Muscle layer of colon (tissue), 2 donors: ENCODE data around the gene ABCC12.

Source experiments
- H3K27ac ChIP-seq: one replicate; pipeline ENCODE4 v1.7.0; 2013; ENCODE audit warnings: low read depth, mild to moderate bottlenecking, low read length, moderate library complexity
- H3K27me3 ChIP-seq, 2 donors: one replicate each; pipeline ENCODE4 v1.7.0; 2013; ENCODE audit warnings: low read length in 2 of 2, mild to moderate bottlenecking in 2 of 2; ENCODE audit not compliant: insufficient read depth in 2 of 2, control insufficient read depth in 1 of 2
- H3K36me3 ChIP-seq: one replicate; pipeline ENCODE4 v1.7.0; 2013; ENCODE audit warnings: mild to moderate bottlenecking, low read length; ENCODE audit not compliant: insufficient read depth
- H3K4me1 ChIP-seq: one replicate; pipeline ENCODE4 v1.7.0; 2013; ENCODE audit warnings: mild to moderate bottlenecking, low read length; ENCODE audit not compliant: insufficient read depth
- H3K4me3 ChIP-seq, 2 donors: one replicate each; pipeline ENCODE4 v1.7.0; 2013; ENCODE audit warnings: low read length in 2 of 2, low read depth in 1 of 2, mild to moderate bottlenecking in 1 of 2, moderate library complexity in 1 of 2
- H3K9ac ChIP-seq: one replicate; pipeline ENCODE4 v1.7.0; 2013; ENCODE audit warnings: low read length
- H3K9me3 ChIP-seq: one replicate; pipeline ENCODE4 v1.7.0; 2013; ENCODE audit warnings: mild to moderate bottlenecking, low read length
- donor health status: abdominal sarcoma.
- donor health status: Adenocarcinoma of cecum.

ABCC12 gene

DNA sequence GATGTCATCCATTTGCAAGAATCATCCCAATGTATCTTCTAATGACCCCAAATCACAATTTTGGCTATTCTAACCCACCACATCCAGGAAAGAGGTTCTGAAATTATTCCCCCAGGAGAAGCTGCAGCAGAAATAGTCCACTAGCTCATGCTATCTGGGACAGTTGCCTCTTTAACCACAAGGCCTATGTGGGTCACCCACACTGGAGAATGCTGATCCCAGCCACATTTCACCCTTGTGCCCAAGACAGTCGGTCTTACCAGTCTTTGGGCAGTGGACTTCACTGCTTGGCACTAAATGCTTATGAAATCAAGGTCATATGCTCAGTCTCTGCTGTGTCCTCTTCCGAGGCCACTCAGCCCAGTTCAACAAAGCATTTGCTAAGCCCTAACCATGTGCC is 27.0 kb downstream of the ABCC12 start:
- no peak overlapping the region for H3K9ac ChIP-seq
- no peaks in the 10 kb centered on the region for H3K27me3 ChIP-seq
- H3K9me3 ChIP-seq, result no peaks in the 10 kb centered on the region
- H3K4me3 ChIP-seq, result no peak overlapping the region
- H3K27ac ChIP-seq, result no peak overlapping the region
- no peaks in the 10 kb centered on the region for H3K36me3 ChIP-seq
- H3K4me1 ChIP-seq, result no peaks in the 10 kb centered on the region

DNA sequence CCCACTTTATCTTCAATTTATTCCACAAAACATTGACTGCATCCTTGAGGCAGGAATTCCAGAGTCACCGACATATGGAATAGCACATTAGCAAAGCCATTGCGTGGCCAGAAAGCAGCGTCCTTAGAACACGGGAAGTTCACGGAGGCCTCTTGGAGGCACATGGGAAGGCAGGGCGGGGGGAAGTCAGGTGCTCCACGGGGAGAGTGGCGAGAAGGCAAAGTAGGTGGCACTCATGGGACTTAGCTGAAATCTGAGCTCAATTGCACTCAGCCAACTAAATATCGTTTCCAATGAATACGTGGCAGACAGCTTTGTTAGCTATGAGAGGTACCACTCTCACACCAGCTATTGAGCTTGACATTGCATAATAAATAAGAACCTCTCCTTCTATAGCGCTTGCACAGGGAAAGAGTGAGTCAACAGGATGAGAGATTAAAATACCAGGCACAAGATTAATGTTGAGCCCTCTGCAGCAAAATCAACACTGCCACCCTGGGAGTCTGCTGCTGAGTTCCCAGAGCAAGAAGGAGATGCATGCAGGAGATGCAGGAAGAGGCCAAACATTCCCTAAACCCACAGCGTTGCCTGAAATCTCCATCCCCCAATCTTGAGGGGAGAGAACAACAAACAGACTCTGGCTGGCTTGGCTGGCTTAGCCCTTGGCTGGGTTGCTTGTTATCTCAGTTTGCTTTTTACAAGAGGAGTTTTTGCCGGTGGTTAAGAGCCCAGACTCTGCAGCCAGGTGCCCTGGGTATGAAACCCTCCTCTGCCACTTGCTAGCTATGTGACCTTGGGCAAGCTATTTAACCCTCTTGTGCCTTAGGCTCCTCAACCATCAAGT is 28.8 kb downstream of the ABCC12 start:
- H3K9ac ChIP-seq, result no peak overlapping the region

DNA sequence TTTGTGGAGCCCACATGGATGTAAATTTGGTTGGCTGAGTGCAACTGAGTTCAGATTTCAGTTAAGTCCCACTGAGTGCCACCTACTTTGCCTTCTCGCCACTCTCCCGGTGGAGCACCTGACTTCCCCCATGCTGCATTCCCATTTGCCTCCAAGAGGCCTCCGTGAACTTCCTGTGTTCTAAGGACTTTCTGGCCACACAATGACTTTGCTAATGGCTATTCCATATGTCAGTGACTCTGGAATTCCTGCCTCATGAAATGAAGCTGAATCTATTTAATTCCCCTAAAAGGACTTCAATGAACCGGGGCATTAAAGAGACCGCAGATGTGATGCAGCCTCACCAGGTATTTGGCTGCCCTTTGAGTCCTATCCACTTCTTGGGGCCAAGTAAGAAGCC is 29.9 kb downstream of the ABCC12 start:
- Histone ChIP-seq H3K27ac (no peak overlapping the region), H3K9me3 (no peaks in the 10 kb centered on the region), H3K4me1 (no peaks in the 10 kb centered on the region), H3K27me3 (no peaks in the 10 kb centered on the region), H3K4me3 (no peak overlapping the region), H3K36me3 (no peaks in the 10 kb centered on the region), H3K9ac (no peak overlapping the region)

More for the DNA sequence above, 28.8 kb downstream of the ABCC12 start:
- no peaks in the 10 kb centered on the region for H3K9me3 ChIP-seq
- no peak overlapping the region for H3K4me3 ChIP-seq
- H3K27me3 ChIP-seq, result no peaks in the 10 kb centered on the region
- H3K36me3 ChIP-seq, result no peaks in the 10 kb centered on the region
- no peaks in the 10 kb centered on the region for H3K4me1 ChIP-seq
- no peak overlapping the region for H3K27ac ChIP-seq

DNA sequence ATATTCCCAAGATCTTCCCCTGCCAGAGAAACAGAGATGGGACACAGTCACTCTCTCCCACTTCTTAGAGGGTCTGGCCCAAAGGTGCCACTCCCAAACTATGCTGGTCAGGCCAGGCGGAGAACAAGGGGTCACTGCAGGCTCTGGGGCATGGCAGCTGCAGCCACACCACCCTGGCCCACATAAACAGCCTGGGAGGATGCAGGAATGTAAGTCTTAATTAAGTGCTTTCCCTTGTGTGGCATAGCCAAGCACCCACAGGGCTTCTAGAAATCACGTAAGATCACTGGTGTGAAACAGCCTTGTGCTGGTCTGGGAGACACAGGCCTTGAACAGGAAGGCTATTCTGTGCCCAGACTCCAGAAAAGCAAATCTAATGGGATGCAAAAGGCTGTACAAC is 31.5 kb downstream of the ABCC12 start:
- Histone ChIP-seq H3K4me3 (no peak overlapping the region), H3K9me3 (no peaks in the 10 kb centered on the region), H3K4me1 (no peaks in the 10 kb centered on the region), H3K9ac (no peak overlapping the region), H3K27ac (no peak overlapping the region), H3K27me3 (no peaks in the 10 kb centered on the region), H3K36me3 (no peaks in the 10 kb centered on the region)

DNA sequence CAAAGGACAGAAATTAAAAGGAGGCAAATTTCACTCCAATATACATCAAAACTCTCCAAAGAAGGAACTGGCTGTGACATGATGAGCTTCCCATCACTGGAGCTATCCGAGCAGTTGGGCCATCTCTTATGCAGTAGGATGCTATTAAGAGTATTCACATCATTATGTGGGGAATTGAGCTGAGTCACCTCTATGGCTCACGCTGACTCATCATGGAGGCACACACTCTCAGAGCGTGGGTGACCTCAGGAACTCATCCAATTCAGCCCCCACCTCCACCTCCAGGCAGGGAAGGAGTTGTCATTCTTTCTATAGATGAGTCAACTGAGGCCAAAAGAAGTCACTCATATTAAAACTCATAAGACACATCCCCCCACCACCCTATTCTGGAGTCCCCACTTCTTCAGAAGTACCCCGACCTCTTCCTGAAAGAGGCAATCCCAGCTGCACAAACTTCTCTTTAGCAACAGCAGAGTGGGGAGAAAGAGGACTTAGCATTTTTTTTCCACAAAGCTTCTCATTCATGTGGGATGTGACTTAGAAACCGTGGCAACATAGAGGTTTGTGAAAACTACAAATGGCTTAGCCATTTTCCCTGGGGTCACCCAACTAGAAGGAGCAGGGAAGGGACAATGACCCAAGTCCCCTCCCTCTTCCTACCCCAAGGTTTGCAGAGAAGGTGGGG is 32.5 kb downstream of the ABCC12 start:
- no peaks in the 10 kb centered on the region for H3K9me3 ChIP-seq

DNA sequence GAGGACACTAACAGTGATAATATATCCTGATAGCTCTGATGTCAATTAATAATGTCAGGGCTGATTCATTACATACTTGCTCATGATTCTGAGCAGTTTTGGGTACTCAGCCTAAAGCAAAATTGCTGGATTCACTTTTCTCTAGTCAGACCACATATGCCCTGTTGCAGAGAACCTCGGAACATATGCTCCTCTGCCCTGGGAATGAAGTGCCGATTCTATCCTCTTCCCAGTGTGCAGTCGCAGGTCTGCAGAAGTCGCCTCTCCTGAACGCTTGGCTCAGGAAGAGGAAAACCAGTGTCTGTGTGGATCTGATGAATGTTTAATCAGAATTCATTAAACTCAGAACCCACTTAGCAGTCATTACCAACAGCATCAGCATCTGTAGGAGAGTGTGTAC is 34.5 kb downstream of the ABCC12 start:
- H3K4me3 ChIP-seq, result no peak overlapping the region
- H3K4me1 ChIP-seq, result no peaks in the 10 kb centered on the region
- no peaks in the 10 kb centered on the region for H3K9me3 ChIP-seq
- H3K36me3 ChIP-seq, result no peaks in the 10 kb centered on the region
- H3K27me3 ChIP-seq, result no peaks in the 10 kb centered on the region
- no peak overlapping the region for H3K9ac ChIP-seq
- no peak overlapping the region for H3K27ac ChIP-seq

More for the DNA sequence above, 32.5 kb downstream of the ABCC12 start:
- Histone ChIP-seq H3K4me1 (no peaks in the 10 kb centered on the region), H3K4me3 (no peak overlapping the region), H3K36me3 (no peaks in the 10 kb centered on the region), H3K27ac (no peak overlapping the region), H3K9ac (no peak overlapping the region), H3K27me3 (no peaks in the 10 kb centered on the region)

DNA sequence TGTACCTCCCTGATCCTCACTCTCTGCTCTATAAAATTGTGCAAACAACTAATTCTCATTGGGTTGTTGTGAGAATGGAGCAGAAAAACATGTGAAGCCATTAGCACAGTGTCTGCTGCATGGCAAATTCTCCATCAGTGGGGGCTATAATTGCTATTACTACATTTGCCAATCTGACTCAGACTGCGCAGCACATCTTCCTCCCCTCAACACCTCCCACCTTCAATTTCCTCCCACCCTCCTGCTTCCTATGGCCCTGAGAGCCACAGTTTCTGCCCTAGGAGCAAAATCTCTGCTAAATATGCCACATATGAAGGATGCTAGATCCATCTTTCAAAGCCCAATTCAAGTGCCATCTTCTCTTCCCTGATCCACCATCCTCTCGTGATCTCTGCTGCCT is 37.0 kb downstream of the ABCC12 start:
- H3K4me1 ChIP-seq, result no peaks in the 10 kb centered on the region
- no peak overlapping the region for H3K4me3 ChIP-seq
- no peaks in the 10 kb centered on the region for H3K27me3 ChIP-seq
- H3K9ac ChIP-seq, result no peak overlapping the region
- H3K36me3 ChIP-seq, result no peaks in the 10 kb centered on the region
- H3K27ac ChIP-seq, result no peak overlapping the region
- no peaks in the 10 kb centered on the region for H3K9me3 ChIP-seq

DNA sequence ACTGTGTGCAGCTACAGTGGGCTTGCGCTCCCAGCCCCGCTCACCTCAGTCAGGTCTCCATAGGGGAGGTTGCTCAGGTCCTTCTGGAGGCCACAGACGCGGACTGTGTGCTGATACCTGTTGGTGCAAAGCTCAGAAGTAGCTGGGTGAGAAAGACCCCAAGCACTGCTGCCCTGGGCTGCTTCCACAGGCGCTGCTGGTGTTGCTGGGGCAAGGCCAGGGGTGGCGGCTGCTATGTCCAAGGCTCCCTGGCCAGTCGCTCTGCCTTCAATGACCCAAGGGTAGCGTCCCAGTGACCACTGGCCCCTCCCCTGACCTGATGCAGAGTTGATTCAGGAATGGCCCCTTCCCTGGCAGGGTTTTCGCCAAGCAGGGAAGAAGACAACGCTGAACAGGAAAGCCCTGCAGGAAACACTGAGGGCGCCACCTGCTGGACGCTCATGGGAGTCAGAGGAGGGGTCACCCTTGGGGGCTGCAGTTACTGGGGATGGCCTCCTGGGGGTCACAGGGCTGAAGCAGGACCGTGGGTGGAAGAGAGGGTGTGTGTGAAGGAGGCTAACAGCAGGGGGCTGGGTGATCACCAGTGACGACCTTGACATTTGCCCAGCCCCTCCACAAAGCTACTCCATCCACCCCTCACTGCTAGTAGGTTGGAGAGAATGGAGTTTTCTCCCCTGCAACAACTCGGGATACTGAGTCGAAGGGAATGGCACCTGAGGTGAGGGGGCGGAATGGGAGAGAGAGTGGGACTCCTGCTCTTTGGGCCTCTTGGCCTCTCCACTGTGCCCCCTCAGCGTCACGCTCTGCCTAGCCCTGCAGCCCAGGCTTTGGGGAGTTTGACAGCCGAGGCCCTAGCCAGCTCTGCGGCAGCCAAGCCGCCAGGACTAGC is 38.3 kb downstream of the ABCC12 start:
- H3K9me3 ChIP-seq, result no peaks in the 10 kb centered on the region
- no peak overlapping the region for H3K9ac ChIP-seq
- no peaks in the 10 kb centered on the region for H3K27me3 ChIP-seq
- no peak overlapping the region for H3K4me3 ChIP-seq
- no peaks in the 10 kb centered on the region for H3K4me1 ChIP-seq
- no peak overlapping the region for H3K27ac ChIP-seq
- H3K36me3 ChIP-seq, result no peaks in the 10 kb centered on the region

DNA sequence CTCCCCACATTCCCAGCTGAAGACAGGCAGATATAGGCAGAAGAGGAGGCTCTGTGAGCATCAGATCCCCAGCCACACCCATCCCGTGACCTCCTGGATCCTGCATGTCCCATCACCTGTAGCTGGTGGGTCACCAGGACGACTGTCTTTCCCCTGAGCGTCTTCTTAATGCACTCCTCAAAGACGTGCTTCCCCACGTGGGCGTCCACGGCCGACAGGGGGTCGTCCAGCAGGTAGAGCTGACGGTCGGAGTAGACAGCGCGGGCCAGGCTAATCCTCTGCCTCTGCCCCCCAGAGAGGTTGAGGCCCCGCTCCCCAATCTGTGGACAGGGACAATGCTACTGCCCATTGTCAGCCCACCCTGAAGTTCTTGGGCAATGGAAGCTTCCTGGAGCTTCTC is 40.5 kb downstream of the ABCC12 start:
- Histone ChIP-seq H3K4me1 (no peaks in the 10 kb centered on the region), H3K9me3 (no peaks in the 10 kb centered on the region), H3K4me3 (no peak overlapping the region), H3K27me3 (no peaks in the 10 kb centered on the region), H3K27ac (no peak overlapping the region), H3K36me3 (no peaks in the 10 kb centered on the region), H3K9ac (no peak overlapping the region)

DNA sequence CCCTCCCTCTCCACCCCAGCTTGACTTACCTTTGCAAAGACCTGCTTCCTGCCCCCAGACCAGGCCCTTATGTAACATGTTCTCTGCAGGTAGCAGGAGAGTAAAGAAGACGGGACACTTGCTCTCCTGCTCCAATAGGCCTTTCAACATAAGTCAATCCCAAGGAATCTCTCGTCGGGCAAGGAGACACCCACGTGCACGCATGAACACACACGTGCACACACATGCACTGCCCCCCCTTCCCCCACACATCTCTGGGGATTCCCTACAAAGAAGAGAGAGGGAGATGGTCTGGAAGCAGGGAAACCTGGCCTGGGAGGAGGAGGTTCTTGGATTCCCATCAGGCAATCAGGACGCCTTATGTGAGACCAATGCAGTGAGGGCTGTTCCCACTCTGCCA is 41.4 kb downstream of the ABCC12 start:
- H3K27me3 ChIP-seq, result no peaks in the 10 kb centered on the region

DNA sequence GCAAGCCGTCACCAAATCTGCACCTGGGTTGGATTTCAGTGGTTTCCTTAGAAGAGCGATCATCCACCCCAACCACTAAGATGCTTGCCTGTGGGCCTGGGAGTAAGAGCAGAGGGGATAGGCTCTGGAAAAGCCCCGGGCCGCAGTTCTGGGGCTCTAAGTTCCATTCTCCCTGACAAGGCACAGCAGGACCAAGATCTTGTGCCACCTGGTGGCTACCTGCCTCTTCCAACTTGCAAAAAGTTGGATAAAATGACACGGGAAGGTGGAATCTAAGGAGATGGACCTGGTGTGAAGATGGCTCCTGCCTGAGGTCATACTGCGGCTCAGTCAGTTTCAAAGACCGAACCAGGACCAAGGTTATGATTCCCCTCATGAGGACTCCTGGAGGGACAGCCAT is 42.3 kb downstream of the ABCC12 start:
- Histone ChIP-seq H3K36me3 (no peaks in the 10 kb centered on the region), H3K4me3 (no peak overlapping the region), H3K27me3 (no peaks in the 10 kb centered on the region), H3K9ac (no peak overlapping the region), H3K27ac (no peak overlapping the region), H3K9me3 (no peaks in the 10 kb centered on the region), H3K4me1 (no peaks in the 10 kb centered on the region)

More for the DNA sequence above, 41.4 kb downstream of the ABCC12 start:
- H3K9ac ChIP-seq, result no peak overlapping the region
- H3K36me3 ChIP-seq, result no peaks in the 10 kb centered on the region
- H3K9me3 ChIP-seq, result no peaks in the 10 kb centered on the region
- no peak overlapping the region for H3K4me3 ChIP-seq
- no peaks in the 10 kb centered on the region for H3K4me1 ChIP-seq
- no peak overlapping the region for H3K27ac ChIP-seq
